GM12873 (cell line): ENCODE data around the gene GRN.

Experiments
- CTCF ChIP-seq: IDR thresholded peaks from 2 replicates; pipeline ENCODE4 v1.5.1; 2012; ENCODE audit warnings: low read depth, mild to moderate bottlenecking, moderate library complexity, low read length, control low read depth; ENCODE audit not compliant: insufficient read depth; ENCODE audit errors: missing control alignments

GRN gene

DNA sequence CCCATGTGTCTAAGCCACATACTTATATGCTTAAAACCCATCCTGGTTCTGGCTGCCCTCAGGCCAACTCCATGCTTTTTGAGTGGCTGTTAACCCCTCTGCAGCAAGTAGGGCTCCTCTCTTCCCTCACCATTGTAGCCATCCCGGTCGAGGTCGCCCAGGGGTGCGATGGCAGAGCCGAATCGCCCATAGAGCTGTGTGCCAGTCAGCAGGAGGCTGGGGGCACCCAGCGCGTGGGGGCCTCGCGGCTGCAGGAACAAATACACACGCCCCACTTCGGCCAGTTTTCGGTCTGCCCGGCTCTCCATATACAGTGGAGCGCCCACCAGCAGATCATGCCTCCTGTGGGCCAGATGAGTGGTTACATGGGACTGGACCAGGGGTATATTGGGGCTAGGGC is 38.3 kb downstream of the GRN start:
- TF ChIP-seq CTCF, result no peak

DNA sequence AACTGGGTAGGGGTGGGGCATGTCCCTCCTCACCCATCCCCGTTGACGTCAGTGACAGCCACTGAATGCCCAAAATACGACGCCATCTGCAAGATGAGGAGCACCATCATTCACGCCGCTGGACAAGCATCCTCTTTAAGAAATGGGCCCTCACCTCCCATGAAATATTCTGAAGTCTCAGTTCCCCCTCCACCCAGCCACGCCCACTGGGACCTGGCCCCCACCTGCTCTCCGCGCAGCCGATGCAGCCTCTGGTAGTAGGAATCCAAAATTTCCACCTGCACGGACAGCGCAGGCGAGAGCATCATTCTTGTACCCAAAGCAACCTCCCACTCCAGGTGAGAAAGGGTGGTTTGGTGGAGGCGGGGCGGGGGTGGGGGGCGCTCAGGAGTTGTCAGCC is 38.8 kb downstream of the GRN start:
- no peak for TF ChIP-seq CTCF

DNA sequence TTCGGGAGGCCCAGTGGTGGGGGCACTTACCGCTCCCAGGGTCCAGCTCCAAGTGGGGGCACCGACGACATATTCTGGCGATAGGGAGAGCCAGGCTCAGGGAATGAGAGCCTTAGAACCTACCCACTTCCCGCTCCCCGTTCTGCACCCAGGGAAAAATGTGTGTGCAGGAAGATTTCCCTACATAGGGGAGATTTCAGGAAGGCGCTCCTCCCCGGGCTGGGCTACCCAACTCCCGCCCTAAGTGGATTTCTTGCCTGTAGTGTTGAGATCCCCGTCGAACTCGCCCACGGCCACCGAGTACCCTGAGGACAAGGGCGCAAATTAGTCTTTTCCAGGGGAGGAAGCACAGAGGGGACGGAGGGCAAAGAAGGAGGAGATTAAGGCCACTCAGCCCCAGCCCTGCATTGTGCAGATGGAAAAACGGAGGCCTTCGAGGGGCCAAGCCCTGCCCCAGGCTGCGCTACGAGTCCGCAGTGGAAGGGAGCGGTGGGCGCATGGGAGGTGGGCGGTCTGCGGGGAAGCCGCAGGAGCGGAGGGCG is 39.2 kb downstream of the GRN start:
- TF ChIP-seq CTCF, result no peak

GRCh38 chr17:44384823-44385286 is 39.8 kb downstream of the GRN start:
- no peak for TF ChIP-seq CTCF

GRCh38 chr17:44385287-44386181 is 40.4 kb downstream of the GRN start:
- no peak for TF ChIP-seq CTCF

DNA sequence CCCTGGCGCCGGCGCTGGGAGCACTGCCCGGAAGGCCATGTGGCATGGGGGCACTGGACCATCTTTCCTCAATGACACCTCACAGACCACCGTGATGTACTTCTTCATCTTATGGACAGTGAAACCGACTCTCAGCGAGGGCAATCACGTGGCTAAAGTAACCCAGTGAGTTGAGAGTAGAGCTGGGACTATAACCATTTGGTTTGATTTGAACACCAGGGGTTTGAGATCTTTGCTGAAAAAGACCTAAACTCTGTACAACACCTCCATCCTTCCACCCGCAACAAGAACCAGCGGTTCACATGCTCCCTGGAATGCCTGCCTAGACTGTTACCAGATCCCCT is 41.1 kb downstream of the GRN start:
- TF ChIP-seq CTCF, result no peak

GRCh38 chr17:44387804-44388203 is 42.7 kb downstream of the GRN start:
- TF ChIP-seq CTCF, result no peak
